ENCODE results near the gene CDH23.

- TF ChIP-seq, protein P1, sequence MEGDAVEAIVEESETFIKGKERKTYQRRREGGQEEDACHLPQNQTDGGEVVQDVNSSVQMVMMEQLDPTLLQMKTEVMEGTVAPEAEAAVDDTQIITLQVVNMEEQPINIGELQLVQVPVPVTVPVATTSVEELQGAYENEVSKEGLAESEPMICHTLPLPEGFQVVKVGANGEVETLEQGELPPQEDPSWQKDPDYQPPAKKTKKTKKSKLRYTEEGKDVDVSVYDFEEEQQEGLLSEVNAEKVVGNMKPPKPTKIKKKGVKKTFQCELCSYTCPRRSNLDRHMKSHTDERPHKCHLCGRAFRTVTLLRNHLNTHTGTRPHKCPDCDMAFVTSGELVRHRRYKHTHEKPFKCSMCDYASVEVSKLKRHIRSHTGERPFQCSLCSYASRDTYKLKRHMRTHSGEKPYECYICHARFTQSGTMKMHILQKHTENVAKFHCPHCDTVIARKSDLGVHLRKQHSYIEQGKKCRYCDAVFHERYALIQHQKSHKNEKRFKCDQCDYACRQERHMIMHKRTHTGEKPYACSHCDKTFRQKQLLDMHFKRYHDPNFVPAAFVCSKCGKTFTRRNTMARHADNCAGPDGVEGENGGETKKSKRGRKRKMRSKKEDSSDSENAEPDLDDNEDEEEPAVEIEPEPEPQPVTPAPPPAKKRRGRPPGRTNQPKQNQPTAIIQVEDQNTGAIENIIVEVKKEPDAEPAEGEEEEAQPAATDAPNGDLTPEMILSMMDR (optimal IDR thresholded peaks at IDR 0.05 in 1 of 3, IDR thresholded peaks at IDR 0.05 in 1 of 3, conservative IDR thresholded peaks at IDR 0.05 in 1 of 3; ENCODE audit: extremely low read depth in 1 of 3, insufficient read depth in 2 of 3, low read length in 3 of 3), result no peak
- TF ChIP-seq EZH2 (IDR thresholded peaks at IDR 0.05; ENCODE audit: low read length), result no peak
Observed at GRCh38 chr10:71819441-71819861, 422.7 kb downstream of the CDH23 start.
